Esophagus squamous epithelium (tissue), 4 donors: Measurements from ENCODE around the gene PRKX. TPM values are rescaled to one million over a fixed set of nuclear protein-coding genes. Genes with fewer than 3 reads are reported as not detected.

ENCODE experiments used
- small RNA-seq, 4 donors: library from RNA; depleted of rRNA; stranded (forward); fragments of <200 nt; gene quantifications; one replicate each; pipeline ENCODE3, GENCODE V24; 2016
- total RNA-seq, 4 donors: library from RNA; depleted of rRNA; stranded (reverse); fragments of >200 nt; gene quantifications; one replicate each; pipeline ENCODE4 v1.1.0, GENCODE V29; 2016

The PRKX gene
- total RNA-seq, 4 donors from 2014 or later: 27.8 to 56.0 (median 34.5) TPM

Small RNA genes within 50 kb of the gene (small RNA-seq; reads per million reads assigned to genes)
- 0 reads per million in 4 donors for gene RF00019
- 0 reads per million in 4 donors for gene RNU6-114P
